Ovary (tissue), 3 donors: ENCODE measurements around the gene KRTAP13-1.

ENCODE experiments used
- POLR2A ChIP-seq: fragments of 450-650 bp; IDR thresholded peaks from one replicate; pipeline ENCODE4 v1.6.1; 2017; ENCODE audit warnings: antibody characterized with exemption, mild to moderate bottlenecking, moderate library complexity
- TF ChIP-seq, protein P1 (sequence below), 3 donors: fragments of 450-650 bp in 2 of 3; fragments of 200-600 bp in 1 of 3; IDR thresholded peaks; one replicate each; pipeline versions ENCODE4 v1.5.1 to v1.8.0; 2016 to 2022; ENCODE audit warnings: antibody characterized with exemption in 3 of 3, mild to moderate bottlenecking in 1 of 3
- donor health status: DM: no; HTN: no; CAD: no.

DNA sequence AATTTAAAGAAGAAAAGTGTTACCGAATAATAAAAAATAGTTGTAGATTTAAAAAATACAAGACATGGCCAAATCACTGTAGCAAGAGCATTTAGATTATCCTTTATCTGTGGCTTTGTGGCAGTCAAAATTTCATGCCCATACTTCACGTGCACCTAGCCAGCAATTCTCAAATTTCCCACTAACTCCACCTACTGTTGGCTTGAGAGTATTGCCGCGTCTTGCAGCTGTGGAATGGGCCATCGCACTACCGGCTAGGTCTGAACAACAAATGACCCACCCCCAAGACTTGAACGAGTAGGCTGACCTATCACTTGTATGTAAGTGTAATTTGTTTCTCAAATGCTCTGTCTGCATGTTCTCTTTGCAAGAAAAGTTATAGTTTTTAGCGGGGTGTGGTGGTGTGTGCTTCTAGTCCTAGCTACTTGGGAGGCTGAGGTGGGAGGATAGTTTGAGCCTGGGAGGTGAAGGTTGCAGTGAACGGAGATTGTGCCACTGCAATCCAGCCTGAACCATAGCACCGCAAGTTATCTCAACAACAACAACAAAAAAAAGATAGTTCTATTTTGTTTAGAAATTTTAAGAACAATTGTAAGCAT, 38.3 kb downstream of the KRTAP13-1 start:
- TF ChIP-seq, protein P1, sequence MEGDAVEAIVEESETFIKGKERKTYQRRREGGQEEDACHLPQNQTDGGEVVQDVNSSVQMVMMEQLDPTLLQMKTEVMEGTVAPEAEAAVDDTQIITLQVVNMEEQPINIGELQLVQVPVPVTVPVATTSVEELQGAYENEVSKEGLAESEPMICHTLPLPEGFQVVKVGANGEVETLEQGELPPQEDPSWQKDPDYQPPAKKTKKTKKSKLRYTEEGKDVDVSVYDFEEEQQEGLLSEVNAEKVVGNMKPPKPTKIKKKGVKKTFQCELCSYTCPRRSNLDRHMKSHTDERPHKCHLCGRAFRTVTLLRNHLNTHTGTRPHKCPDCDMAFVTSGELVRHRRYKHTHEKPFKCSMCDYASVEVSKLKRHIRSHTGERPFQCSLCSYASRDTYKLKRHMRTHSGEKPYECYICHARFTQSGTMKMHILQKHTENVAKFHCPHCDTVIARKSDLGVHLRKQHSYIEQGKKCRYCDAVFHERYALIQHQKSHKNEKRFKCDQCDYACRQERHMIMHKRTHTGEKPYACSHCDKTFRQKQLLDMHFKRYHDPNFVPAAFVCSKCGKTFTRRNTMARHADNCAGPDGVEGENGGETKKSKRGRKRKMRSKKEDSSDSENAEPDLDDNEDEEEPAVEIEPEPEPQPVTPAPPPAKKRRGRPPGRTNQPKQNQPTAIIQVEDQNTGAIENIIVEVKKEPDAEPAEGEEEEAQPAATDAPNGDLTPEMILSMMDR (IDR thresholded peaks at IDR 0.05), result no peak
- no peak for TF ChIP-seq POLR2A
